Osteoblast (primary cell): Measurements from ENCODE around the gene HSPA12B. TPM values are rescaled to one million over a fixed set of nuclear protein-coding genes. Genes with fewer than 3 reads are reported as not detected.
A peak's percentile ranks its signal among the peaks of the same experiment; 100 is the strongest.

Experiments used
- DNase-seq: peaks from one replicate; pipeline ENCODE4 v3.0.0; 2011; ENCODE audit warnings: low spot score, mixed read lengths; ENCODE audit not compliant: insufficient read length; ENCODE audit errors: missing footprints
- H2AFZ ChIP-seq: 2 replicates; pipeline ENCODE4 v1.6.0; 2011; ENCODE audit warnings: mild to moderate bottlenecking, low read length
- H3K27ac ChIP-seq: 2 replicates; pipeline ENCODE4 v1.5.1; 2011; ENCODE audit warnings: mild to moderate bottlenecking, low read depth, low read length, moderate library complexity
- H3K27me3 ChIP-seq: 2 replicates; pipeline ENCODE4 v1.6.0; 2012; ENCODE audit warnings: mild to moderate bottlenecking, control low read depth, inconsistent platforms, low read length, moderate library complexity; ENCODE audit not compliant: insufficient read depth
- H3K36me3 ChIP-seq: 2 replicates; pipeline ENCODE4 v1.5.1; 2011; ENCODE audit warnings: mild to moderate bottlenecking, low read length, control low read depth, moderate library complexity; ENCODE audit not compliant: insufficient read depth
- H3K4me1 ChIP-seq: 2 replicates; pipeline ENCODE4 v1.5.1; 2011; ENCODE audit warnings: mild to moderate bottlenecking, low read length, control low read depth, moderate library complexity; ENCODE audit not compliant: insufficient read depth
- H3K4me2 ChIP-seq: 2 replicates; pipeline ENCODE4 v1.6.0; 2011; ENCODE audit warnings: mild to moderate bottlenecking, low read length; ENCODE audit not compliant: insufficient read depth
- H3K4me3 ChIP-seq: fragments of 200-600 bp; sonication (generic); 3 replicates; pipeline ENCODE4 v1.5.1; 2012; ENCODE audit warnings: mild to moderate bottlenecking, low read length, inconsistent platforms; ENCODE audit not compliant: insufficient read depth
- H3K79me2 ChIP-seq: 2 replicates; pipeline ENCODE4 v1.6.0; 2012; ENCODE audit warnings: mild to moderate bottlenecking, low read length, control low read depth, inconsistent platforms; ENCODE audit not compliant: insufficient read depth
- H3K9me3 ChIP-seq: 2 replicates; pipeline ENCODE4 v1.5.1; 2011; ENCODE audit warnings: low read depth, low read length, control low read depth
- H4K20me1 ChIP-seq: 2 replicates; pipeline ENCODE4 v1.6.0; 2012; ENCODE audit warnings: mild to moderate bottlenecking, low read length, control low read depth; ENCODE audit not compliant: insufficient read depth
- total RNA-seq: library from RNA; depleted of rRNA; stranded (reverse); fragments of >200 nt; gene quantifications from 2 replicates; pipeline ENCODE4 v1.2.3, GENCODE V29; 2012
- TF ChIP-seq, protein P1 (sequence below): IDR thresholded peaks from 2 replicates; pipeline ENCODE4 v1.5.1; 2011; ENCODE audit warnings: mild to moderate bottlenecking, low read depth, low read length, moderate library complexity; ENCODE audit errors: extremely low read depth

Gene HSPA12B
- total RNA-seq, 1 donor = not detected

DNA sequence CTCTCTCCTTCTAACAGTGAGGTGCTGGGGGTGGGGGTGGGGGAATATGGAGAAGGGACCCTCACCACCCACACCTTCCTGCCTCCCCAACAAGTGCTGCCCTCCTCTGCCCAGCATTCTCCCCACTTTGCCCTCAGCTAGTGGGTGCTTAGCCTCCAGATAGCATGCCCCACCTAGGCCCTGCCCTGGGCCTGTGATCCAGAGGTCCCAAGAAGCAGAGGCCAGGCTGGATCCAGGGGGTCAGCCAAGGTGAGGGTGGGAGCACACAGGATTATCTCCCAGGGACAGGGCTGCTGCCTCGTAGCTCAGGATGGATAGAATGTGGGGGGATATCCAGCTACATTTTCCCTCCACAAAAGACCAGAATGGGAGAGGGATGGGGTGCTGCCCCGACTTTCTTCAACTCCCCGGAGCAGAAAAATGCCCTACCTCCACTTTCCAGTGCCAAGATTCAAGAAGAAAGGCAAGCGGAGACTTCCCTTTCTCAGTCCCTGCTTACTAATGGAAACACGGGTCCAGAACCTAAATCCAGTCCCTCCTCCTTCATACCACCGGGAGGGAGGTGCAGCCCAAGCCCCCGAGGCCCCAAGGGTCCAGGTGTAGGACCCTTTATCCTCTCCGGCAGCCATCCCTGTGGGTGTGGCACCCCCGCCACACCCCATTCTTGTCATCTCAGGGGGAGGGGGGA is 34.1 kb downstream of the HSPA12B start:
- peak overlapping the region; percentile 88 for H3K4me3 ChIP-seq
- H3K27ac ChIP-seq = no peak overlapping the region
- DNase-seq = peak; percentile 29

DNA sequence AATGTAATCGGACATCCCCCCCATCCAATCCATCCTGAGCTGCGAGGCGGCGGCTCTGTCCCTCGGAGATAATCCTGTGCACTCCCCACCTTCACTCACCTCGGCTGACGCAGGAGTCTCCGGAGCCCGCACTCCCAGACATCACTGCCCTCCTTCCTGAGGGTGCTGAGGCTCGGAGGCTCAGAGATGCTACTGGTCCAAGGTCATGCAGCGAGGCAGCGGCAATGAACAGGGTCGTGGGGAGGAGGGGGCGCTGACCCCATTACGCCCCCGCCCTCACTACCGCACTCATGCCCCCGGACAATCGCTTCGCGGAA is 34.6 kb downstream of the HSPA12B start:
- Histone ChIP-seq H3K9me3 (no peaks in the 10 kb centered on the region), H3K27me3 (no peaks in the 10 kb centered on the region), H3K36me3 (no peaks in the 10 kb centered on the region), H3K27ac (no peak overlapping the region), H4K20me1 (no peaks in the 10 kb centered on the region), H3K4me3 (peak overlapping the region; percentile 88), H3K79me2 (peaks cover 24% of the 10 kb centered on the region), H3K4me1 (peaks cover 34% of the 10 kb centered on the region), H3K4me2 (peak overlapping the region; percentile 95), H2AFZ (peak overlapping the region; percentile 88)
- TF ChIP-seq, protein P1, sequence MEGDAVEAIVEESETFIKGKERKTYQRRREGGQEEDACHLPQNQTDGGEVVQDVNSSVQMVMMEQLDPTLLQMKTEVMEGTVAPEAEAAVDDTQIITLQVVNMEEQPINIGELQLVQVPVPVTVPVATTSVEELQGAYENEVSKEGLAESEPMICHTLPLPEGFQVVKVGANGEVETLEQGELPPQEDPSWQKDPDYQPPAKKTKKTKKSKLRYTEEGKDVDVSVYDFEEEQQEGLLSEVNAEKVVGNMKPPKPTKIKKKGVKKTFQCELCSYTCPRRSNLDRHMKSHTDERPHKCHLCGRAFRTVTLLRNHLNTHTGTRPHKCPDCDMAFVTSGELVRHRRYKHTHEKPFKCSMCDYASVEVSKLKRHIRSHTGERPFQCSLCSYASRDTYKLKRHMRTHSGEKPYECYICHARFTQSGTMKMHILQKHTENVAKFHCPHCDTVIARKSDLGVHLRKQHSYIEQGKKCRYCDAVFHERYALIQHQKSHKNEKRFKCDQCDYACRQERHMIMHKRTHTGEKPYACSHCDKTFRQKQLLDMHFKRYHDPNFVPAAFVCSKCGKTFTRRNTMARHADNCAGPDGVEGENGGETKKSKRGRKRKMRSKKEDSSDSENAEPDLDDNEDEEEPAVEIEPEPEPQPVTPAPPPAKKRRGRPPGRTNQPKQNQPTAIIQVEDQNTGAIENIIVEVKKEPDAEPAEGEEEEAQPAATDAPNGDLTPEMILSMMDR = no peak
- DNase-seq = peak; percentile 87

More for the DNA sequence above, 34.1 kb downstream of the HSPA12B start:
- Histone ChIP-seq H3K27me3 (no peaks in the 10 kb centered on the region), H3K36me3 (peaks cover 2% of the 10 kb centered on the region), H2AFZ (peak overlapping the region; percentile 88), H3K4me1 (peaks cover 34% of the 10 kb centered on the region), H3K9me3 (no peaks in the 10 kb centered on the region), H3K79me2 (peaks cover 24% of the 10 kb centered on the region), H3K4me2 (peak overlapping the region; percentile 95), H4K20me1 (no peaks in the 10 kb centered on the region)
- TF ChIP-seq, protein P1 = no peak

DNA sequence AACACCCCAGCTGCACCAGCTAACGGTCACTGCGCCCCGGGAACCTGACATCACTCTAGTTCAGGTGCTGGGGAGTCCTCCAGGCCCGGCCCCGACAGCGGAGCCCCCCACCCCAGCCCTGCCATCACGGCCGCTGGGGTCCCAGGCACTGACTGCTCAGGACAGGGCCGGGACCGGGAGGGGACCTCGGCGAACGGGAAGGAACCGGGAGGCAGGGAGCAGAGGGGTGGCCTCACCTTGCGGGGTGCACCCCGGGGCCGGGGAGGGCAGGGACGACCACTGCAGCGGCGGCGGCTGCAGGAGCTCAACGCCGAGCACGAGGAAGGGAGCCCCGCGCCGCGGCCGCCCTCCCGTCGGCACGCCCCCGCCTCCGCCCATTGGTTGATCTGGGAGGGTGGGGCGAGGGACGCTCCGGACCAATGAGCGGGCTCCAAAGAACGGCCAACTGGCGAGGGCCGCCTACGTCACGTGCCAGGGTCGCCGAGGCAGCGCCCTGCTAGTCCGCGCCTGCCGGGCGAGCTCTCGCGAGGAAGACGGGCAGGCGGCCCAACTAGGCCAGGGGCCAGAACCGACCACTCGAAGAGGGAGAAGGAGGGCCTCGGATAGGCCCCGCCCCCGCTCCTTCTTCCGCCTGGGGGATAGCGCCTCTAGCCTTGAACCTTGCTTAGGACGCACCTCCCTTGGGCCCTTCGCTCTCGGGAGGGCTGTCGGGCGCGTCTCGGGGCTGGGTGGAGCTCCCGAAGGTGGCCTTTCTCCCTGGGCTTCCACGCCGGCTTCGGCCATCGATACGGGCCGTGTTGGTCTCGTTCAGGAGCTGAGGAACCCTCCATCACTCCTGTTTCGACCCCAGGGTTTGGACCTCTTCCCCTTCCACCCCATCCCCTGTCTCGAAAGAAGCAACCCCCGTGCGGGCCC is 35.2 kb downstream of the HSPA12B start, which contains the start of gene ADISSP:
Gene ADISSP, minus strand, starts transcription at position 327 of the 915 bp plus-strand sequence. CDS start 7,653 bp downstream, outside the sequence.
- TF ChIP-seq, protein P1 = no peak
- peak within 1 kb of the TSS; percentile 95 for H3K4me2 ChIP-seq
- H3K9me3 ChIP-seq = no peaks in the 10 kb centered on the region
- H3K27ac ChIP-seq = peak within 1 kb of the TSS; percentile 83
- no peaks in the 10 kb centered on the region for H3K36me3 ChIP-seq
- peaks cover 34% of the 10 kb centered on the region for H3K4me1 ChIP-seq
- H3K27me3 ChIP-seq = no peaks in the 10 kb centered on the region
- peak within 1 kb of the TSS; percentile 94 for H2AFZ ChIP-seq
- H3K4me3 ChIP-seq = peak within 1 kb of the TSS; percentile 88
- DNase-seq = peak; percentile 100
- no peaks in the 10 kb centered on the region for H4K20me1 ChIP-seq
- peaks cover 24% of the 10 kb centered on the region for H3K79me2 ChIP-seq
